Stomach (tissue), 9 donors: ENCODE results near the gene RPUSD3. TPM values are rescaled to one million over a fixed set of nuclear protein-coding genes. Genes with fewer than 3 reads are reported as not detected.

Source experiments
- DNase-seq, 2 donors: peaks; one replicate each; pipeline versions ENCODE4 v3.0.0 to v3.0.0-alpha.2; 2013 to 2019
- H3K27ac ChIP-seq, 5 donors: fragments of 200-600 bp in 4 of 5; sonication (generic) in 4 of 5; one replicate each; pipeline ENCODE4 v1.5.1; 2013 to 2019; ENCODE audit warnings: mild to moderate bottlenecking in 1 of 5, moderate library complexity in 1 of 5
- H3K27me3 ChIP-seq, 3 donors: fragments of 200-600 bp; sonication (generic); one replicate each; pipeline ENCODE4 v1.5.1; 2017 to 2019; ENCODE audit warnings: mixed run types in 1 of 3
- H3K36me3 ChIP-seq, 4 donors: fragments of 200-600 bp; sonication (generic); 1 replicate in 3 of 4; 2 replicates in 1 of 4; pipeline ENCODE4 v1.5.1; 2016 to 2019
- H3K4me1 ChIP-seq, 4 donors: fragments of 200-600 bp; sonication (generic); one replicate each; pipeline ENCODE4 v1.5.1; 2016 to 2019
- H3K4me3 ChIP-seq, 4 donors: fragments of 200-600 bp; sonication (generic) in 3 of 4; one replicate each; pipeline ENCODE4 v1.5.1; 2016 to 2019; ENCODE audit warnings: mild to moderate bottlenecking in 1 of 4
- H3K9me3 ChIP-seq, 4 donors: fragments of 200-600 bp; sonication (generic); one replicate each; pipeline ENCODE4 v1.5.1; 2016 to 2019
- EP300 ChIP-seq: sonication (generic); formaldehyde crosslinking; IDR thresholded peaks from one replicate; pipeline ENCODE4 v1.6.1; 2017; ENCODE audit warnings: antibody characterized with exemption
- POLR2A ChIP-seq, 4 donors: fragments of 450-650 bp; IDR thresholded peaks; one replicate each; pipeline ENCODE4 v1.6.1; 2016; ENCODE audit warnings: antibody characterized with exemption in 4 of 4, control low read depth in 2 of 4, mild to moderate bottlenecking in 1 of 4, moderate library complexity in 1 of 4
- POLR2AphosphoS5 ChIP-seq, 3 donors: sonication (generic); formaldehyde crosslinking; IDR thresholded peaks; one replicate each; pipeline ENCODE4 v1.6.1; 2016; ENCODE audit warnings: antibody characterized with exemption in 3 of 3
- WGBS, 5 donors: extraction: QIAGEN DNeasy Blood & Tissue Kit in 3 of 5; methylation state at CpG; one replicate each; pipeline versions ENCODE4 v1.1.5 to v1.1.7; 2013 to 2018; 5-methylcytosine and 5-hydroxymethylcytosine counted together
- intact Hi-C: fragments of 100-400 bp; cut with DNase I; formaldehyde crosslinking; loops from one replicate; pipeline ENCODE4 v1.15.1; 2023; ENCODE audit warnings: low total_unique reads
- polyA plus RNA-seq, 3 donors: library from polyadenylated mRNA; stranded (reverse); fragments of 200-250 nt; gene quantifications; one replicate each; pipeline ENCODE4 v1.2.3, GENCODE V29; 2013
- total RNA-seq, 5 donors: library from RNA; depleted of rRNA; stranded (reverse); fragments of >200 nt; gene quantifications; one replicate each; pipeline versions ENCODE4 v1.1.0 to v1.2.3, GENCODE V29; 2014 to 2016
- TF ChIP-seq, protein P1 (sequence below), 7 experiments: fragments of 450-650 bp in 4 of 7; fragments of 200-600 bp in 3 of 7; sonication (generic) in 3 of 7; IDR thresholded peaks; one replicate each; pipeline ENCODE4 v1.5.1; 2016 to 2019; ENCODE audit warnings: antibody characterized with exemption in 7 of 7, control low read depth in 2 of 7, mild to moderate bottlenecking in 1 of 7
- donor health status: healthy with polysubstance abuse.
- donor health status: Bipolar disorder and iron deficiency.
- donor health status: healthy.

The RPUSD3 gene
- total and polyA plus RNA-seq, 8 donors: 6.4 to 62.9 (median 29.1) TPM

DNA sequence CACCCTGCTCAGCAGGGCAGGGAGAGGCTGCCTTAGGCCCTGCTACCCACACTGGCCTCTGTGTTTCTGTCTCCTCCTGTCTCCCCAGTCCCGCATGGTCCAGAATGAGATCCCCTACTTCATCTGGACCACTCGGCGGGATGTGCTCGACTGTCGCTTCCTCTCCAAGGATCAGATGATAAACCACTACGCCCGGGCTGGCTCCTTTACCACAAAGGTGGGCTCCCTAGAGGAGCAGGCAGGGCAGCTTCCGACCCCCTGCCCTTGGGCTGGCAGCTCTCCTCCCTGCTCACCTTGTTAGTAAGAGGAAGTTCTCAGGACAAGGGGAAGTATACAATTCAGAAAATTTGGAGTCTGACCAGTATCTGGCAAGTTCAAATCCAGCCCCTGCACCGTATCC, 27.8 kb downstream of the RPUSD3 start:
- WGBS, 5 donors: 91 to 95% (median 94%) methylated on average over 9 of the region's 9 CpGs
- Histone ChIP-seq H3K9me3 (no peaks in the 10 kb centered on the region), H3K27me3 (no peaks in the 10 kb centered on the region), H3K27ac (no peak overlapping the region), H3K4me1 (peaks cover under 1 to 8% (median 5%) of the 10 kb centered on the region in 4 donors), H3K36me3 (peaks cover 7 to 60% (median 37%) of the 10 kb centered on the region in 4 donors), H3K4me3 (no peak overlapping the region)
- TF ChIP-seq, protein P1, sequence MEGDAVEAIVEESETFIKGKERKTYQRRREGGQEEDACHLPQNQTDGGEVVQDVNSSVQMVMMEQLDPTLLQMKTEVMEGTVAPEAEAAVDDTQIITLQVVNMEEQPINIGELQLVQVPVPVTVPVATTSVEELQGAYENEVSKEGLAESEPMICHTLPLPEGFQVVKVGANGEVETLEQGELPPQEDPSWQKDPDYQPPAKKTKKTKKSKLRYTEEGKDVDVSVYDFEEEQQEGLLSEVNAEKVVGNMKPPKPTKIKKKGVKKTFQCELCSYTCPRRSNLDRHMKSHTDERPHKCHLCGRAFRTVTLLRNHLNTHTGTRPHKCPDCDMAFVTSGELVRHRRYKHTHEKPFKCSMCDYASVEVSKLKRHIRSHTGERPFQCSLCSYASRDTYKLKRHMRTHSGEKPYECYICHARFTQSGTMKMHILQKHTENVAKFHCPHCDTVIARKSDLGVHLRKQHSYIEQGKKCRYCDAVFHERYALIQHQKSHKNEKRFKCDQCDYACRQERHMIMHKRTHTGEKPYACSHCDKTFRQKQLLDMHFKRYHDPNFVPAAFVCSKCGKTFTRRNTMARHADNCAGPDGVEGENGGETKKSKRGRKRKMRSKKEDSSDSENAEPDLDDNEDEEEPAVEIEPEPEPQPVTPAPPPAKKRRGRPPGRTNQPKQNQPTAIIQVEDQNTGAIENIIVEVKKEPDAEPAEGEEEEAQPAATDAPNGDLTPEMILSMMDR (IDR thresholded peaks at IDR 0.05): no peak
- TF ChIP-seq EP300 (no peak), POLR2AphosphoS5 (IDR thresholded peaks at IDR 0.05) (no peak), POLR2A (IDR thresholded peaks at IDR 0.05) (no peak)
- no peak for DNase-seq
- intact Hi-C loops: no loop called here

DNA sequence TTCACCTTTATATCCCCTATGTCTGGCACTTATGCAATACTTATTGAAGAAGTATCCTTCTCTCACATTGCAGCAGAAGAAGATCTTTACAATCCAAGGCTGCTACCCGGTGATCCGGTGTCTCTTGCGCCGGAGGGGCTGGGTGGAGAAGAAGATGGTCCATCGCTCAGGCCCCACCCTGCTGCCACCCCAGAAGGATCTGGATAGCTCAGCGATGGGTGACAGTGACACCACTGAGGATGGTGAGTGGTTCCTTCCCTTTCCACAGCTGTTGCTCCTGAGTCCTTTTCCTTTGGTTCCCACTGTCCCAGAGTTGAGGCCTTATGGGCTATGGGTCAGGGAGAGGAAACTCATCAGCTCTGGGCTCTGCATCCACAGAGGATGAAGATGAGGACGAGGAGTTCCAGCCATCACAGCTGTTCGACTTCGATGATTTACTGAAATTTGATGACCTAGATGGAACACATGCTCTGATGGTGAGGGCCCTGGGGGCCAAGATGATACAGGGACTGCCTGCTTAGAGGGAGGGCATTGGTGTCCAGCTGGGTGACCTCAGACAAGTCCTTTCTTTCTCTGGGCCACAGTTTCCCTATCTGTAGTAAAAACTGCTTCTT, 30.8 kb downstream of the RPUSD3 start:
- intact Hi-C loops: no loop called here
- H3K27me3 ChIP-seq: no peaks in the 10 kb centered on the region
- H3K4me1 ChIP-seq: peaks cover 17 to 32% (median 22%) of the 10 kb centered on the region in 4 donors
- no peak overlapping the region for H3K27ac ChIP-seq
- peaks cover 7 to 36% (median 30%) of the 10 kb centered on the region in 4 donors for H3K36me3 ChIP-seq
- TF ChIP-seq, protein P1 (IDR thresholded peaks at IDR 0.05): no peak
- TF ChIP-seq POLR2AphosphoS5 (IDR thresholded peaks at IDR 0.05) (no peak), EP300 (no peak), POLR2A (IDR thresholded peaks at IDR 0.05) (no peak)
- no peak for DNase-seq
- no peak overlapping the region for H3K4me3 ChIP-seq
- 95 to 98% (median 95%) methylated on average over 9 of the region's 9 CpGs for WGBS, 5 donors
- no peaks in the 10 kb centered on the region for H3K9me3 ChIP-seq

DNA sequence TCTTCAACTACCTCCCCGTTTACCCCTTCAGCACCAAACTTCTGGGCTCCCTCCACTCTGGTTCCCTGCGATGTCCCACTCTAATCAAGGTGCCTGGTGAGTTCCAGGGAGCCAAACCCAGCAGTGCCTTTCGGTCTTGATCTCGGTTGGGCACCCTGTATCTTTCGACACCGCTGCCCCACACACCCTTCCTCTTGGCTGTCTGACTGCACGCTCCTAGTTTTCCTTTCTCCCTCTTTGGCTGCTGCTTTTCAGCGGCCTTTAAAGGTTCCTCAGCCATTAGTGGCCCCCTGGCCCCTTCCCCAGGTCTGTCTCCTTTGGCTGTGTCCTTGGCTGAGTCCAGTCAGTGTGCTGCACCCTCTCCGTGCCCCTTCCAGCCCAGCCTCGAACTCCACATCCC, 33.0 kb downstream of the RPUSD3 start:
- H3K4me1 ChIP-seq: peaks cover 17 to 38% (median 22%) of the 10 kb centered on the region in 4 donors
- TF ChIP-seq POLR2A (IDR thresholded peaks at IDR 0.05) (no peak), EP300 (no peak)
- intact Hi-C loops: no loop called here
- no peaks in the 10 kb centered on the region for H3K27me3 ChIP-seq
- 38 to 61% (median 46%) methylated on average over 10 of the region's 10 CpGs for WGBS, 5 donors
- H3K9me3 ChIP-seq: no peaks in the 10 kb centered on the region
- peaks cover 19 to 45% (median 39%) of the 10 kb centered on the region in 4 donors for H3K36me3 ChIP-seq
- peak overlapping the region; percentile 64 to 84 (median 73) for H3K4me3 ChIP-seq
- H3K27ac ChIP-seq: peak overlapping the region; percentile 19 to 98 (median 95)
- DNase-seq: no peak

DNA sequence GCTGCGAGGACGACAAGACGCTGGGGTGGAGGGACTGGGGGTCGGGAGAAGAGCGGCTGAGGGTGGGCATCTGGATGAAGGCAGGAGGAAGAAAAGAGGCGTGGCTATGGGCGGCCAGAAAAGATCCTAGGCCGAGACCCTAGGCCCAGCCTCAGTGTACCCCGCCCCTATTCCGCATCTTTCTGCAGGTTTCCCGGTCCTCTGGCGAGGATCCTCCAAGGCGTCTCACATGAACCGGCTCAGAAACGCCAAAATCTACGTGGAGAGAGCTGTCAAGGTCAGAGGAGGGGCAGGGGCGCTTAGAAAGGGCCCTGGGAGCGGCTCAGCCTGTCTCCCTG, 33.4 kb downstream of the RPUSD3 start:
- peak overlapping the region; percentile 94 to 98 (median 96) for H3K27ac ChIP-seq
- TF ChIP-seq EP300: no peak
- TF ChIP-seq, protein P1 (IDR thresholded peaks at IDR 0.05): no peak
- TF ChIP-seq POLR2AphosphoS5 (IDR thresholded peaks at IDR 0.05): no peak
- no peak for TF ChIP-seq POLR2A (IDR thresholded peaks at IDR 0.05)
- H3K27me3 ChIP-seq: no peaks in the 10 kb centered on the region
- H3K4me3 ChIP-seq: peak overlapping the region; percentile 64 to 84 (median 73)
- 5 to 14% (median 11%) methylated on average over 9 to 18 of the region's 18 CpGs for WGBS, 5 donors
- intact Hi-C loops: no loop called here
- H3K4me1 ChIP-seq: peaks cover 17 to 38% (median 22%) of the 10 kb centered on the region in 4 donors
- peaks cover 23 to 45% (median 40%) of the 10 kb centered on the region in 4 donors for H3K36me3 ChIP-seq
- no peaks in the 10 kb centered on the region for H3K9me3 ChIP-seq
- DNase-seq: no peak
